A549 (cell line): ENCODE data around the gene S100A7A.

ENCODE experiments used
- BHLHE40 ChIP-seq: IDR thresholded peaks from 2 replicates; pipeline ENCODE4 v1.6.1; 2012; ENCODE audit warnings: low read depth, low read length, inconsistent platforms
- CHD2 ChIP-seq: fragments of 150-350 bp; IDR thresholded peaks from 2 replicates; pipeline ENCODE4 v1.6.1; 2014; ENCODE audit warnings: low read length; ENCODE audit not compliant: partially characterized antibody
- CHD4 ChIP-seq: fragments of 200-600 bp; sonication (generic); IDR thresholded peaks from 2 replicates; pipeline ENCODE4 v1.6.1; 2016; ENCODE audit warnings: antibody characterized with exemption, mild to moderate bottlenecking, borderline replicate concordance
- EP300 ChIP-seq, 2 experiments: fragments of >200 bp; sonication (Bioruptor Twin); formaldehyde crosslinking; IDR thresholded peaks; 2 replicates in 1 of 2; 3 replicates in 1 of 2; pipeline ENCODE4 v1.6.1; 2016 to 2017
- HDAC2 ChIP-seq: fragments of 200-600 bp; sonication (generic); IDR thresholded peaks from 2 replicates; pipeline ENCODE4 v1.6.1; 2016
- HES2 ChIP-seq: fragments of >200 bp; sonication (Bioruptor Twin); formaldehyde crosslinking; IDR thresholded peaks from 2 replicates; pipeline ENCODE4 v1.6.1; 2016
- JUN ChIP-seq, 2 experiments: fragments of >200 bp; sonication (Bioruptor Twin); formaldehyde crosslinking; IDR thresholded peaks; 2 replicates in 1 of 2; 3 replicates in 1 of 2; pipeline ENCODE4 v1.6.1; 2016 to 2017
- JUNB ChIP-seq: fragments of >200 bp; sonication (Bioruptor Twin); formaldehyde crosslinking; IDR thresholded peaks from 2 replicates; pipeline ENCODE4 v1.6.1; 2016
- POLR2A ChIP-seq: IDR thresholded peaks from 2 replicates; pipeline ENCODE4 v1.6.1; 2012; ENCODE audit warnings: mild to moderate bottlenecking, low read length
- RAD21 ChIP-seq, 2 experiments: fragments of >200 bp in 1 of 2; sonication (Bioruptor Twin) in 1 of 2; formaldehyde crosslinking in 1 of 2; IDR thresholded peaks in 1 of 2; conservative IDR thresholded peaks in 1 of 2; 2 replicates in 1 of 2; 3 replicates in 1 of 2; pipeline ENCODE4 v1.6.1; 2012 to 2018; ENCODE audit warnings: inconsistent platforms in 1 of 2
- ZFP36 ChIP-seq: fragments of 450-650 bp; IDR thresholded peaks from 2 replicates; pipeline ENCODE4 v1.6.1; 2014; ENCODE audit warnings: borderline replicate concordance; ENCODE audit not compliant: partially characterized antibody
- TF ChIP-seq, protein P1 (sequence below): fragments of 200-600 bp; sonication (generic); IDR thresholded peaks from 2 replicates; pipeline ENCODE4 v1.6.1; 2016; ENCODE audit warnings: antibody characterized with exemption, mild to moderate bottlenecking, moderate library complexity
- TF ChIP-seq, protein P2 (sequence below): fragments of >200 bp; sonication (Bioruptor Twin); formaldehyde crosslinking; IDR thresholded peaks from 3 replicates; pipeline ENCODE4 v1.5.1; 2016

- TF ChIP-seq CHD2 (no peak), CHD4 (no peak), EP300 (IDR thresholded peaks at IDR 0.05) (no peak), POLR2A (no peak), JUN (IDR thresholded peaks at IDR 0.05) (no peak), HES2 (no peak), JUNB (no peak), ZFP36 (no peak), BHLHE40 (no peak), RAD21 (conservative IDR thresholded peaks at IDR 0.05 in 1 of 2, IDR thresholded peaks at IDR 0.05 in 1 of 2) (no peak), HDAC2 (no peak)
- TF ChIP-seq, protein P1, sequence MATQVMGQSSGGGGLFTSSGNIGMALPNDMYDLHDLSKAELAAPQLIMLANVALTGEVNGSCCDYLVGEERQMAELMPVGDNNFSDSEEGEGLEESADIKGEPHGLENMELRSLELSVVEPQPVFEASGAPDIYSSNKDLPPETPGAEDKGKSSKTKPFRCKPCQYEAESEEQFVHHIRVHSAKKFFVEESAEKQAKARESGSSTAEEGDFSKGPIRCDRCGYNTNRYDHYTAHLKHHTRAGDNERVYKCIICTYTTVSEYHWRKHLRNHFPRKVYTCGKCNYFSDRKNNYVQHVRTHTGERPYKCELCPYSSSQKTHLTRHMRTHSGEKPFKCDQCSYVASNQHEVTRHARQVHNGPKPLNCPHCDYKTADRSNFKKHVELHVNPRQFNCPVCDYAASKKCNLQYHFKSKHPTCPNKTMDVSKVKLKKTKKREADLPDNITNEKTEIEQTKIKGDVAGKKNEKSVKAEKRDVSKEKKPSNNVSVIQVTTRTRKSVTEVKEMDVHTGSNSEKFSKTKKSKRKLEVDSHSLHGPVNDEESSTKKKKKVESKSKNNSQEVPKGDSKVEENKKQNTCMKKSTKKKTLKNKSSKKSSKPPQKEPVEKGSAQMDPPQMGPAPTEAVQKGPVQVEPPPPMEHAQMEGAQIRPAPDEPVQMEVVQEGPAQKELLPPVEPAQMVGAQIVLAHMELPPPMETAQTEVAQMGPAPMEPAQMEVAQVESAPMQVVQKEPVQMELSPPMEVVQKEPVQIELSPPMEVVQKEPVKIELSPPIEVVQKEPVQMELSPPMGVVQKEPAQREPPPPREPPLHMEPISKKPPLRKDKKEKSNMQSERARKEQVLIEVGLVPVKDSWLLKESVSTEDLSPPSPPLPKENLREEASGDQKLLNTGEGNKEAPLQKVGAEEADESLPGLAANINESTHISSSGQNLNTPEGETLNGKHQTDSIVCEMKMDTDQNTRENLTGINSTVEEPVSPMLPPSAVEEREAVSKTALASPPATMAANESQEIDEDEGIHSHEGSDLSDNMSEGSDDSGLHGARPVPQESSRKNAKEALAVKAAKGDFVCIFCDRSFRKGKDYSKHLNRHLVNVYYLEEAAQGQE, result no peak
- TF ChIP-seq, protein P2, sequence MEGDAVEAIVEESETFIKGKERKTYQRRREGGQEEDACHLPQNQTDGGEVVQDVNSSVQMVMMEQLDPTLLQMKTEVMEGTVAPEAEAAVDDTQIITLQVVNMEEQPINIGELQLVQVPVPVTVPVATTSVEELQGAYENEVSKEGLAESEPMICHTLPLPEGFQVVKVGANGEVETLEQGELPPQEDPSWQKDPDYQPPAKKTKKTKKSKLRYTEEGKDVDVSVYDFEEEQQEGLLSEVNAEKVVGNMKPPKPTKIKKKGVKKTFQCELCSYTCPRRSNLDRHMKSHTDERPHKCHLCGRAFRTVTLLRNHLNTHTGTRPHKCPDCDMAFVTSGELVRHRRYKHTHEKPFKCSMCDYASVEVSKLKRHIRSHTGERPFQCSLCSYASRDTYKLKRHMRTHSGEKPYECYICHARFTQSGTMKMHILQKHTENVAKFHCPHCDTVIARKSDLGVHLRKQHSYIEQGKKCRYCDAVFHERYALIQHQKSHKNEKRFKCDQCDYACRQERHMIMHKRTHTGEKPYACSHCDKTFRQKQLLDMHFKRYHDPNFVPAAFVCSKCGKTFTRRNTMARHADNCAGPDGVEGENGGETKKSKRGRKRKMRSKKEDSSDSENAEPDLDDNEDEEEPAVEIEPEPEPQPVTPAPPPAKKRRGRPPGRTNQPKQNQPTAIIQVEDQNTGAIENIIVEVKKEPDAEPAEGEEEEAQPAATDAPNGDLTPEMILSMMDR, result no peak
Observed at GRCh38 chr1:153371231-153371630, 45.1 kb upstream of the S100A7A start.
